GF-D8 (cell line): ENCODE measurements around the gene LLGL2.

ENCODE experiments used
- DNase-seq: peaks from one replicate; lab custom pipeline; 2025; lab: John Stamatoyannopoulos, UW

Gene LLGL2

DNA sequence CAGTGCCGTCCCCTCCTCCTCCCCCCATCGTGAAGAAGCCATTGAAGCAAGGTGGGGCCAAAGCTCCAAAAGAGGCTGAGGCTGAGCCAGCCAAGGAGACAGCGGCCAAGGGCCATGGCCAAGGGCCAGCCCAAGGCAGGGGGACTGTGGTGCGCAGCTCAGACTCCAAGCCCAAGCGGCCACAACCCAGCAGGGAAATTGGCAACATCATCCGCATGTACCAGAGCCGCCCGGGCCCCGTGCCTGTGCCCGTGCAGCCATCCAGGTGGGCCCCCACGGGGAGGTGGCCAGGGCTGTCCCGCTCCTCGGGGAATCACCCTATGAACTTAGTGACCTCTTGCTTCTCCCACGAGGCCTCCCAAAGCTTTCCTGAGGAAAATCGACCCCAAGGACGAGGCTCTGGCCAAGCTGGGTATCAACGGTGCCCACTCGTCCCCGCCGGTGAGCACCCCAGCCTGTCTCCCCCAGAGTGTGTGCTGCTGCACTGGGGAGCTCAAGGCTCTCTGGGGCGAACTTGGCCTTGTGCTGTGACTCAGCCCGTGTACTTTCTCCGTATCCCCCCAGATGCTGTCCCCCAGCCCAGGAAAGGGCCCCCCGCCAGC, 91.1 kb downstream of the LLGL2 start:
- DNase-seq, result no peak

- DNase-seq, result no peak
Measured at GRCh38 chr17:75617218-75617617, 91.7 kb downstream of the LLGL2 start.

- no peak for DNase-seq
Measured at GRCh38 chr17:75617675-75618074, 92.2 kb downstream of the LLGL2 start.

DNA sequence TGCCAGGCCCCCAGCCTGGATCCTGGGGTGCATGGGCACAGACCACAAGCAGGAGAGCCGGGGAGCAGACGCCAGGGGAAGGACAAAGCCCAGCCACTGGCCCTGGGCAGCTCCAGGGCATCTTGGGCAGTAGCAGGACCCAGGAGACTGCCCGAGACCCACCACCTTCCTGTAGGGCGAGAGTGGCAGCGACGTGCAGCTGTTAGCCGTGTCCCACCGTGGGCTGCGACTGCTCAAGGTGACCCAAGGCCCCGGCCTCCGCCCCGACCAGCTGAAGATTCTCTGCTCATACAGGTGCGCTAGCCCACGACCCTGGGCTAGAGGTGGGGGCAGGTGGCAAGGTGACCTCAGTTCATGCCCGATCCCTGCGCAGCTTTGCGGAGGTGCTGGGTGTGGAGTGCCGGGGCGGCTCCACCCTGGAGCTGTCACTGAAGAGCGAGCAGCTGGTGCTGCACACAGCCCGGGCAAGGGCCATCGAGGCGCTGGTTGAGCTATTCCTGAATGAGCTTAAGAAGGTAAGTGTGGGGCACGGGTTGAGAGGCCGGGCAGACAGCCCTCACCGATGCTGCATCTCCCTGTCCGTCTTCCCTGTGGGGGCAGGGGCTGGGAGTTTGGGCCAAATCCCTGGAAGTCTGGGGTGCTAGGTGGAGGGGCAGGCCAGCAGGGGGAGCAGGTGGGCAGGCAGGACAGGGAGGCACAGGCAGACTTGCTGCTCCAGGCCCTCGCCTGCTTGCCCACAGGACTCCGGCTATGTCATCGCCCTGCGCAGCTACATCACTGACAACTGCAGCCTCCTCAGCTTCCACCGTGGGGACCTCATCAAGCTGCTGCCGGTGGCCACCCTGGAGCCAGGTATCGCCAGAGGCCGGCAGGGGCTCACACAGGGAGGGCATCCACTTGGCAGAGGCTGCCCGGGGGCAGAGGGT, 94.3 kb downstream of the LLGL2 start:
- DNase-seq, result no peak

DNA sequence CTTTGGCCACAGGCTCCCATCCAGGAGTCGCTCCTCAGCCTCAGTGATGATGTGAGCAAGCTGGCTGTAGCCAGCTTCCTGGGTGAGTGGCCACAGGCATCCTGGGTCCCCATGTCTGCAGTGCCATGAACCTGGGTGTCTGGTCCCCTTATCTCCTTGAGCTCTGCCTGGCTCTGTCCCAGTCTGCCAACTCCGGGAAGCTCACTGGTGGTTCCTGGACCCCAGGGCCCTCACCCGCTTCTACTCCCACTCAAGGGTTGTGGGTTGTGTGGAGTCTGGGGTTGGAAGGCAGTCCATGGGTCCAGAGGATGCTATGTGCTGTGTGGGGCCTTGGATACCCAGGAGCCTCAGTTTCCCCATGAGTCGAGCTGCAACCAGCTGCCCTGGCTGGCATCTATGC, 96.0 kb downstream of the LLGL2 start:
- no peak for DNase-seq

- no peak for DNase-seq
Measured at GRCh38 chr17:75622076-75622475, 96.6 kb downstream of the LLGL2 start.

DNA sequence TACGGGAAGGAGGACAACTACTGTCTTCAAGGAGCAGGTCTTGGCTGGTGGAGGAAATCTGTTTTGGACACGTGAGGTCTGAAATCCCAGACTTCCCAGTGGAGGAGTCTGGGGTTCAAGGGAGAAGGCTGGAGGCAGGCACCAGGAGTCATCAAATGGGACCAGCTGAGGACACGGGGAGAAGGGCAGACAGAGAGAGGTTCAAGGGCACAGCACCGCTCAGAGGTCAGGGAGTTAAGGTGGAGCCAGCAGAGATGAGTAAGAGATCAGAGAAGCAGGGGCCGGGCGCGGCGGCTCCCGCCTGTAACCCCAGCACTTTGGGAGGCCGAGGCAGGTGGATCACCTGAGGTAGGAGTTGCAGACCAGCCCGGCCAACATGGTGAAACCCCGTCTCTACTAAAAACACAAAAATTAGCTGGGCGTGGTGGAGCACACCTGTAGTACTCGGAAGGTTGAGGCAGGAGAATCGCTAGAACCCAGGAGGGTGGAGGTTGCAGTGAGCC, 97.3 kb downstream of the LLGL2 start:
- no peak for DNase-seq

- no peak for DNase-seq
Measured at GRCh38 chr17:75623386-75623785, 97.9 kb downstream of the LLGL2 start.

GRCh38 chr17:75624021-75624420, 98.5 kb downstream of the LLGL2 start:
- DNase-seq, result no peak
